Vagina (tissue), 2 donors: Measurements from ENCODE around the gene PKD2L2. TPM values are rescaled to one million over a fixed set of nuclear protein-coding genes. Genes with fewer than 3 reads are reported as not detected.
"Not testable (repeated sequence)": the region's sequence is repeated elsewhere in the genome, so short reads cannot be mapped to it uniquely, and the experiment has no call there.

ENCODE experiments used
- DNase-seq, 2 donors: peaks; one replicate each; pipeline ENCODE4 v3.0.0-alpha.2; 2017; ENCODE audit errors: extremely low spot score in 2 of 2
- H3K27ac ChIP-seq: fragments of 200-600 bp; sonication (generic); one replicate; pipeline ENCODE4 v1.5.1; 2019
- H3K27me3 ChIP-seq: fragments of 200-600 bp; sonication (generic); one replicate; pipeline ENCODE4 v1.5.1; 2019
- H3K36me3 ChIP-seq, 2 donors: fragments of 200-600 bp; sonication (generic); one replicate each; pipeline ENCODE4 v1.5.1; 2017 to 2019
- H3K4me1 ChIP-seq: fragments of 200-600 bp; sonication (generic); one replicate; pipeline ENCODE4 v1.5.1; 2019
- H3K4me3 ChIP-seq, 2 donors: fragments of 200-600 bp; sonication (generic); 1 replicate in 1 of 2; 2 replicates in 1 of 2; pipeline ENCODE4 v1.5.1; 2016 to 2019
- H3K9me3 ChIP-seq: fragments of 200-600 bp; sonication (generic); one replicate; pipeline ENCODE4 v1.5.1; 2019
- POLR2A ChIP-seq, 2 donors: fragments of 450-650 bp; IDR thresholded peaks; one replicate each; pipeline ENCODE4 v1.6.1; 2017; ENCODE audit warnings: antibody characterized with exemption in 2 of 2, mild to moderate bottlenecking in 2 of 2, moderate library complexity in 2 of 2
- POLR2AphosphoS5 ChIP-seq, 2 donors: sonication (generic); formaldehyde crosslinking; IDR thresholded peaks; one replicate each; pipeline ENCODE4 v1.9.0; 2017; ENCODE audit warnings: antibody characterized with exemption in 2 of 2, mild to moderate bottlenecking in 2 of 2, low read depth in 1 of 2; ENCODE audit not compliant: insufficient read depth in 1 of 2
- intact Hi-C: fragments of 100-400 bp; cut with DNase I; formaldehyde crosslinking; loops from one replicate; pipeline ENCODE4 v1.15.1; 2023
- total RNA-seq: library from RNA; depleted of rRNA; stranded (reverse); fragments of >200 nt; gene quantifications from one replicate; pipeline ENCODE4 v1.2.3, GENCODE V29; 2016
- TF ChIP-seq, protein P1 (sequence below), 3 experiments: fragments of 450-650 bp in 2 of 3; fragments of 200-600 bp in 1 of 3; sonication (generic) in 1 of 3; IDR thresholded peaks; one replicate each; pipeline ENCODE4 v1.5.1; 2017 to 2019; ENCODE audit warnings: antibody characterized with exemption in 3 of 3, mild to moderate bottlenecking in 2 of 3, moderate library complexity in 2 of 3

Gene PKD2L2
- total RNA-seq, 1 donor from 2014 or later = not detected

DNA sequence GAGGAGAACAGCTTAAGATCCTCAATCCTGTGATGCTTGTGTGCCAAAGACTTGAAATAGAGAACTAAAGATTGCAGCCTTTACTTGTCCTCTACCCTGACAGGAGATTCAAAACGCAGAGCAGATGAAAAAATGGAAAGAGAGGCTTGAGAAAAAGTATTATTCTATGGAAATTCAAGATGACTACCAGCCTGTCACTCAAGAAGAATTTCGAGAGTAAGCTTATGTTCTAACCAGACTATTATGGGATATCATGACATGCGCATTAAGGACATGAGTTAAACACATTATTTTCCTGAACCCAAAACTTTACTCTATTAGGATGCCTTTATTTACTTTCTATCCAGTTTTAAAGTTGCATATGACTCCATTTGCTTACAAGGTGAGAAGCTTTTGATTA, 46.4 kb downstream of the PKD2L2 start:
- no peak overlapping the region for H3K4me3 ChIP-seq
- H3K27me3 ChIP-seq = no peaks in the 10 kb centered on the region
- DNase-seq = no peak
- H3K9me3 ChIP-seq = no peaks in the 10 kb centered on the region
- intact Hi-C loops = no loop called here
- no peaks in the 10 kb centered on the region for H3K4me1 ChIP-seq
- TF ChIP-seq, protein P1, sequence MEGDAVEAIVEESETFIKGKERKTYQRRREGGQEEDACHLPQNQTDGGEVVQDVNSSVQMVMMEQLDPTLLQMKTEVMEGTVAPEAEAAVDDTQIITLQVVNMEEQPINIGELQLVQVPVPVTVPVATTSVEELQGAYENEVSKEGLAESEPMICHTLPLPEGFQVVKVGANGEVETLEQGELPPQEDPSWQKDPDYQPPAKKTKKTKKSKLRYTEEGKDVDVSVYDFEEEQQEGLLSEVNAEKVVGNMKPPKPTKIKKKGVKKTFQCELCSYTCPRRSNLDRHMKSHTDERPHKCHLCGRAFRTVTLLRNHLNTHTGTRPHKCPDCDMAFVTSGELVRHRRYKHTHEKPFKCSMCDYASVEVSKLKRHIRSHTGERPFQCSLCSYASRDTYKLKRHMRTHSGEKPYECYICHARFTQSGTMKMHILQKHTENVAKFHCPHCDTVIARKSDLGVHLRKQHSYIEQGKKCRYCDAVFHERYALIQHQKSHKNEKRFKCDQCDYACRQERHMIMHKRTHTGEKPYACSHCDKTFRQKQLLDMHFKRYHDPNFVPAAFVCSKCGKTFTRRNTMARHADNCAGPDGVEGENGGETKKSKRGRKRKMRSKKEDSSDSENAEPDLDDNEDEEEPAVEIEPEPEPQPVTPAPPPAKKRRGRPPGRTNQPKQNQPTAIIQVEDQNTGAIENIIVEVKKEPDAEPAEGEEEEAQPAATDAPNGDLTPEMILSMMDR (IDR thresholded peaks at IDR 0.05) = no peak
- TF ChIP-seq POLR2AphosphoS5 (IDR thresholded peaks at IDR 0.05; ENCODE audit: insufficient read depth in 1 of 2, low read depth in 1 of 2) = no peak
- no peak for TF ChIP-seq POLR2A (IDR thresholded peaks at IDR 0.05)
- H3K36me3 ChIP-seq = peaks cover 0 to 36% of the 10 kb centered on the region in 2 donors
- no peak overlapping the region for H3K27ac ChIP-seq

DNA sequence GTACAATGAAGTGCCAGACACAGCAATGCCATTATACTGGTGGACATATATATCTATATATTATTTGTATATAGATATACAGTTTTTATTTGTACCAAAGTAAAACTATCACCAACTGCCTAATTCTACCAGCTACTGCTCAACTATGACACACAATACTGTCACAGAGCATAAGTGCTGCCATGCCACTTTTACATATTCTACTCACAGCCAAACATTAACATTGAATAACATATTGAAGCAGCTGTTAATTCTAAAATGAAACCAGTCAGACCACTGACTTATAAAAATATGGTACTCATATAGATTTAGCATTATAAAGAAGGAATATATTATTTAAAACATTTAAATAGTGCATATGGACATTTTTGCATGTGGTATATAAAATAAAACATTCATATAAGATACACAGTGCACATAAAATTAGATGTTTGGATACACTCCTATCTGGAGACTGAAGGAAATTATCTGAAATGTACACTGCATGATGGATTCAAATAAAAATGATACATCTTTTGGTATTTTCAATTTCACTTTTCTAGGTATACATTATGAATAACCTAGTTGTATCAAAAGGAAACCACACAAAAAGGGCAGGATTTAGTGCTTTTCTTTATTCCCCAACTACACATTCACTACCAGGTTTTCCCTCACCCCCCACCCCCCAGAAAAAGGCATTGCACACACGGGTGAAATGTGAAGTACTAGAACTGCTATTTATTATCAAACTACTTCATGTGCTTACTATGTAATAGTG, 48.9 kb downstream of the PKD2L2 start:
- intact Hi-C loops = no loop called here
- H3K36me3 ChIP-seq = peaks cover 0 to 59% of the 10 kb centered on the region in 2 donors

DNA sequence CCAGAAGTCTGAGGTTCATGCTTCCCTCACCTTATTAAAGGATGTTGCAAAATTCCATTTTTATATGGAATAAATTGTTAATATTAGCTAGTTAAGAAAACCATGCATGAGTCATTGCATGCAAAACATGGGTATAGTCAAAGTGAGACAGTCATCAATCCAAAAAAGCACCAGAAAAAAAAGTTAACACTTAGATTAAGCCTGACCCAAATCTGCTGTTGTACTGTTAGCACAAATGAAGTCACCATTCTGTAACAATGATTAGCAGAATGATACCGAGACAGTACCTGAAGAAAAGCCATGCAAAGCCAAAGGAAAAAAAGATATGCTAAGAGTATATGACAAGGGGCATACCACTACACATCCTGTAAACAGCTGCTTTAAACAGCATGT, 49.5 kb downstream of the PKD2L2 start:
- Histone ChIP-seq H3K4me1 (no peaks in the 10 kb centered on the region), H3K27me3 (no peaks in the 10 kb centered on the region), H3K9me3 (no peaks in the 10 kb centered on the region), H3K36me3 (peaks cover 0 to 59% of the 10 kb centered on the region in 2 donors), H3K4me3 (no peak overlapping the region), H3K27ac (no peak overlapping the region)
- TF ChIP-seq POLR2AphosphoS5 (IDR thresholded peaks at IDR 0.05; ENCODE audit: insufficient read depth in 1 of 2, low read depth in 1 of 2) (no peak), POLR2A (IDR thresholded peaks at IDR 0.05) (no peak)
- TF ChIP-seq, protein P1 (IDR thresholded peaks at IDR 0.05) = no peak
- no peak for DNase-seq
- intact Hi-C loops = no loop called here

More for the DNA sequence above, 48.9 kb downstream of the PKD2L2 start:
- TF ChIP-seq, protein P1 (IDR thresholded peaks at IDR 0.05) = no peak
- TF ChIP-seq POLR2AphosphoS5 (IDR thresholded peaks at IDR 0.05; ENCODE audit: insufficient read depth in 1 of 2, low read depth in 1 of 2) = no peak
- TF ChIP-seq POLR2A (IDR thresholded peaks at IDR 0.05) = no peak
- Histone ChIP-seq H3K4me1 (no peaks in the 10 kb centered on the region), H3K9me3 (no peaks in the 10 kb centered on the region), H3K4me3 (no peak overlapping the region), H3K27me3 (no peaks in the 10 kb centered on the region), H3K27ac (no peak overlapping the region)
- no peak for DNase-seq

DNA sequence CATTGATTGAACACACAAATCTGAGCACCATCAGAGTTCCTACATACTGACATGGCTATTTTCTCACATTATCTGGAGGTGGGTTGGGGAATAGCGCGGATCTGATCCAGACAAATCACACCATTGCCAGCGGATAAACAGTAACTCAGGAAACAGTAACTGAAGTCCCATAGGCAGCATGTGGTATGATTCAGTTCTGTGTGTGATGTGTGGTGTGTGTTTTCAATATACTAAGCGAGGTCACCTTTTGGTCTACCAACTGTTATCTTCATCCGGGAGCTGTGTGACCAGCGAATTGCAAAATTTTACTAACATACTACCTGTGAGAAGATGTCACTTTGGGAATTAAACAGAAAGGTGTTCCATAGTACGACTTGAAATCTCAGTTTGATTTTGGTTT, 50.1 kb downstream of the PKD2L2 start:
- intact Hi-C loops = no loop called here
- Histone ChIP-seq H3K4me3 (no peak overlapping the region), H3K27me3 (no peaks in the 10 kb centered on the region), H3K9me3 (no peaks in the 10 kb centered on the region), H3K27ac (no peak overlapping the region), H3K4me1 (no peaks in the 10 kb centered on the region), H3K36me3 (peaks cover 0 to 64% of the 10 kb centered on the region in 2 donors)
- no peak for TF ChIP-seq POLR2AphosphoS5 (IDR thresholded peaks at IDR 0.05; ENCODE audit: insufficient read depth in 1 of 2, low read depth in 1 of 2)
- TF ChIP-seq, protein P1 (IDR thresholded peaks at IDR 0.05) = no peak
- no peak for TF ChIP-seq POLR2A (IDR thresholded peaks at IDR 0.05)
- DNase-seq = no peak

DNA sequence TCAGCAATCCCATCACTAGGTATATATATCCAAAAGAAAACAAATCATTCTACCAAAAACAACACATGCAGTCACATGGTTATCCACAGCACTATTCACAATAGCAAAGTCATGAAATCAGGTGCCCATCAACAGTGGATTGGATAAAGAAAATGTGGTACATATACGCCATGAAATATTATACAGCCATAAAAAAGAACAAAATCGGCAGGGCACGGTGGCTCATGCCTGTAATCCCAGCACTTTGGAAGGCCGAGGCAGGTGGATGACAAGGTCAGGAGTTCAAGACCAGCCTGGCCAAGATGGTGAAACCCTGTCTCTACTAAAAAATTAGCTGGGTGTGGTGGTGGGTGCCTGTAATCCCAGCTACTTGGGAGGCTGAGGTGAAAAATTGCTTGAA, 55.0 kb downstream of the PKD2L2 start:
- H3K4me3 ChIP-seq, H3K27ac ChIP-seq, H3K27me3 ChIP-seq, H3K4me1 ChIP-seq, intact Hi-C loops, DNase-seq, H3K9me3 ChIP-seq: not testable (repeated sequence)
- H3K36me3 ChIP-seq = peaks cover 0 to 87% of the 10 kb centered on the region in 2 donors
